Islet of Langerhans (tissue), 1 donor: ENCODE measurements around the gene COL19A1.
"Not testable (repeated sequence)": the region's sequence is repeated elsewhere in the genome, so short reads cannot be mapped to it uniquely, and the experiment has no call there.

Experiments used
- FAIRE-seq: peaks from one replicate; lab custom pipeline; 2011; peaks lifted over from hg19 to GRCh38; lab: Jason Lieb, UNC

The COL19A1 gene

DNA sequence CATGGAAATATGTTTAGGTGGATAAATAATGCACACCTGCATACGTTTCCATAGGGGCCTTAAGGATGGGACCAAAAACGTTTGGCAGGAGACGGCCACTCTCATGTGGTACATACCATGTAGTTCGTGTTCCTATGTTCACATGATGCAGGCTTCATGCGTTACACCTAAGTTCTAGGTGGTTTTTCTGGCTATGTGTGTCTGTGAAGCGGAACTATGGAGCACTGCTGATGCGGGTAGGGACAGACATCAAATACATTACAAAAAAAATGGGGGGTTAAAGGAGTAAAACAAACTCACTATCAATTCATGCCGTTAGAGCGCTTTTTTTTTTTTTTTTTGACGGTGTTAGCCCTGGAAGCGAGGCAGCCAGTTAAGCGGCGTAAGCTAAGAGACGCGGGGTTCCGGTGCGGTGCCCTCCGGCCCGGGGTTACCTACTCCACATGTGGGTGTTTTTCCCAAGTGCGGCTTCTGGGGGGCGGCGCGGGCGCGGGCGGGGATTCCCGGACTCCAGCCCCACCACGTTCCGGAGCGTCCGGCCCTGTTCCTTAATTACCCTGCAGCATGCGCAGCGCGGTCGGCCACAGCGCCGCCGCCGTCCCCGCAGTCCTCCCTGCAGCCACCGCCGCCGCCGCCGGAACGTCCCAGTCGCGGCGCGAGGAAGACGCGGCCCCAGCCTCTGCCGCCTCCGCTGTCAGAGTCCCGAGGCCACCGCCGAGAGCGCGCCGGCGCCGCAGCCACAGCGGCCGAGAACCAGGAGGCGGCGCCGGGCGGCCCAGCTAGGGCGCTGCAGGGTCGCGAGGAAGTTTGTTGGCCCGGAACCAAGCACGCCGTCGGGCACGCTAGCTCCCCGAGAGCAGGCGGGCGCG lies 648 bp downstream of the COL19A1 start:
- no peak for FAIRE-seq

DNA sequence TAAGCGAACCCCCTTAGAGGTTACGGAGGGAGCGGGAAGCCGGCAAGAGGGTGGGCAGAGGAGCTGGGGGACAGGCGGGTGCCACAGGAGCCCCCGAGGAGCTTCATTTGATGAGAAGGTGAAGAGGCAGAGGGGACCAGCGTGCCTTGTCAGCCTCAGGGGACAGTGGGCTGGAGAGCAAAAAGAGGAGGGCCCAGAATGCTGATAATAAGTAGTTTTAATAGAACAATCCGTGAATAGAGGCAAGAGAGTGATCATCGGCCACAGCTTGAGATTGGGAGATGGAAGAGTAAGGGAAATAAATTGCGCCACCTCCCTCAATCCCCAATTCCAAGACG lies 1.3 kb downstream of the COL19A1 start:
- FAIRE-seq: no peak

DNA sequence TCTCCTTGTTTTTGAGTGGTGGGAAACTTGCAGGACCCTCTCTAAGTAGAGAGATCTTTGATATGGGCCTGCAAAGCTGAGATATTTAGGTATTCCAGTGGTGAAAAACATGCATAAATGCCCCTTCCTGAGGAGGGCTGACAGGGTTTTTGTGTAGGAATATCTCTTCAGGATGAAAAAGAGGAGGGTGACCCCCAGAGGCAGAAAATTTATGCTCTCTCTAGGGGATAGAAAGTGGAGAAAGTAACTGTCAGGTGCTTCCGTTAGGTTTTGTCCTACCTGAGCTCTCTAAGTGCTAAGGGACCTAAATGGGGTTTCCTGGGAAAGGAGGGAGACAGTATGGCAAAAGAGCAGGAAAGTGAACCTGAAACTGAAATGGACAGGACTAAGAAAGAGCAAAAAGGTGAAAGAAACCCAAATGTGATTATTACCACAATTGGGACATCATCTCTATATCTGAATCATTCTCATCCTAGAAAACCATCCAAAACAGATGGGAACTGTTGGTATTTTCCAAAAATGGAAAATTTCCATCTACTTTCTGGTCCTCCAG lies 2.0 kb downstream of the COL19A1 start:
- FAIRE-seq: no peak

DNA sequence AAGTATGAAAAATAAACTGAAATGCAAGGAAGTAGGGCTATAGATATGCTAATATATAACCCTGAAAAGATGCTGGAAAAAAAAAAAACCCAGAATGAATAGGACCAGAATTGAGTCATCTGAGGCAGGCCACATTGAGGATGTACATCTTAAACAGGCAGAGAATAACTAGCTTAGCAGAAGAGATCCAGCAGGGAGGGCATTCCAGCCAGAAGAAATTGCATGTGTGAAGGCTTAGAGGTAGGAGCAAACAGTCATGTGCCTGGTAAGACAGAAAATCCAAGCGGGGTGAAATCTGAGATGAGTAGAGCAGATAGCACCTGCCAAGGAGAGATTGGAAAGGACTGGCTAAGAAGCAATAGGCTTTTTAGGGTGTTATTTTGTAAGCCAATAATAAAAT lies 2.6 kb downstream of the COL19A1 start:
- no peak for FAIRE-seq

DNA sequence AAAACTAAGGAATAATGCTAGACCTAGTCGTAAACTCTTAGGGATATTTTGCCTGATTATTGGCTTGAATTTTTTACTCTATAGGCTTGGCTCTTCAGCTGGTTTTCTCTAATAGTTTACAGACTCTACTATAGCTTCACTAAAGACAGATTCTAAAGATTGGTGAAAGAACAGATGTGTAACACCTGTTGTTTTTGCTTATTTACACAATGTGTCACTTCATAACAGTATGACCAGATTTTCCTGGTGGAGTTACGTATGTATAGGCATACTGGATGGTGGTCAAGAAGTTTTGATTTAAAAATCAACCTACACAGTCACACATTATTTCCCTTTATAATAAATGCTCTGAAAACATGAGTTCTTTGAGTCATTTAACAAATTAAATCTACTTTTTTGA lies 4.8 kb downstream of the COL19A1 start:
- FAIRE-seq: no peak

DNA sequence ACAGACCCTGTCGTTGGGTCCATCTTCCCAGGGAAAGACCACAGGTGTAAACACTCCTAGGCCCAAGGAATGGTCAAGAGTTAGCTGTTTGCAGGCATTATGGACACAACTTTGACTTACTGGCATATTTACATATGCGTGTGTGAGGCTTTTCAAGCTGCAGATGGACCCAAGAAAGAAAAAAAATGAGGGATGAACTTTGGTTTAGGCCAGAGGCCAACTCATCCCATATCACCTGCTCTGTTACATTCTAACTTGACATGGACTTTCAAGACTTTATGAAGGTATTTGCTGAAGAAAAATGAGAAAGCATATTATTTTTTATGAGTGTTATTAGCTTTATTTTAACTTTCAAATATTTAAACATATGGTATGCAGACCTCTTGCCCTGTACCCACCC lies 6.9 kb downstream of the COL19A1 start:
- no peak for FAIRE-seq

DNA sequence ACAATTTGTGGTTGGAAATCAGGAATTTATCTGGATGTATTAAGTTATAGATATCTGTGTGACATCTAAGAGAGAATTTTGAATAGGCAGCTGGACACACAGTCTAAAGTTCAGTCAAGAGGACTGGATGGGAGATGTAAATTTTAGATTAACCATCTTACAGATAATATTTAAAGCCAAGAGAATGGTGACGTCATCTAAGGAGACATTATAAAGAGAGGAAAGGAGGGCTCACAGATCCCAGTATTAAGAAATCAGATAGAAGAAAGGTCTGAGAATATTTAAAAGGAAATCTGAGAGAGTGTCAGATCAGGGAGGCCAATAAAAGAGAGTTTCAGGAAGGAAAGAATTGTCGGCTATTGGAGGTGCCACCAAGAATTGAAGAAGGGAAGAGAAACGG lies 9.4 kb downstream of the COL19A1 start:
- FAIRE-seq: no peak

DNA sequence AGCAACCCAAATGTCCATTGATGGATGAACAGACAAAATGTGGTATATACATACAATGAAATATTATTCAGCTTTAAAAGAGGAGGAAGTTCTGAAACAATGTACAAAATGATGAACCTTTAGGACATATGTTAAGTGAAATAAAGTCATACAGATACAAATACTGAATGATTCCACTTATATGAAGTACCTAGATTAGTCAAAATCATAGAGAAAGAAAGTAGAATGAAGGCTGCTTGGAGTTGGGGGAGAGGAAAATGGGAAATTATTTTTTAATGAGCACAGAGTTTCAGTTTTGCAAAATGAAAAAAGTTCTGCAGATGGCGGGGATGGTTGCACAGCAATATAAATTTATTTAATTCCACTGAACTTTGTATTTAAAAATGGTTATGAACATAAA lies 12.4 kb downstream of the COL19A1 start:
- FAIRE-seq: no peak

DNA sequence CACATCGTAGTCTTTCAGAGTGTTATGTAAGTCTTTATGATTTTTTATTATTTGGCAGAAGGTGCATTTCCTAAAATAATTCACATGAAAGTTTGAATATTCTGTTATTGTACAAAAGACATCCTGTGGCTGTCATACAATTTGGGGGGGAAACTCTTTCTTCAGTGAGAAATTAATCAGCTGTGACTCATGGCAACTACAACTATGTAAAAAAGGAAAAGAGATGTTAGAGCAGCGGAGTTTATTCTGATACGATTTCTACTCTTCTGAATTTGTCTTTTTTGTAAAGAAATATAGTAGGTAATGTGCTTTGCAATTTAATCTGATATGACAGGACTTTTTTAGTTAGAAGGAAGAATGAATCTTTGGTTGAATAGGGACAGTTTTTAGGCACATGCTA lies 14.2 kb downstream of the COL19A1 start:
- FAIRE-seq: no peak

DNA sequence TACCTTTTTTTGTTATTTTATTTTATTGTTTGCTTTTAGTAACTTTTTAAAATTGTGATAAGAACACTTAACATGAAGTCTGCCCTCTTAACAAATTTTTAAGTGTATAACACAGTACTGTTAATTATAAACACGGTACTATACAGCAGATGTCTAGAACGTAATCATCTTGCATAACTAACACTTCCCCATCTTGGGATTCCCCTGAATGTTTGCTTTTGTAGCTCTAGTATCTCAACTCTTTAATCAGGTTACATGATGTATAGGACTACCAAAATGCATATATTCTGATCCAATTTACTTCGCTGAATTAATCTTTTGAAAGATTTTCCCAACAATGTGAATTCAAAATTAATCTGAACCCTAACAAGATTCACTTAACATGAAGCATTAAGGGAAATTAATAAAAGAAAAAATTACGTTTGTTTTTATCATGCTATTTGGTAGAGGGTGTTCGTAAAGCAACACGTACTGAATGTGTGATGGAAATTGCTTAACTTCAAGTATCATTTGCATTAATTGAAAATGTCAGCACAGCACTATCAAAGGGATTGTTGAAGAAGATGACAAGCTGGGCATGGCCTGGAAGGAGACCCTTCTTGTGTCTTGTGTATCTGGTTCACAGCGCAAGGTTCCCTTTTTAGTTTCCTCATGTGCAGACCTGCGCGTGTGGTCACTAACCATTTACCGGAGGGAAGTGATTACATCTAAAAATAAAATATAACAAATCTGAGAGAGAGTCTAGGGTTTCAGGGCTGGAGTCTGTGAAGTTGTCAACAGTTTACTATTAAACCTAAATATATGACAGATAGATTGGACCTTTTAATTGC lies 15.2 kb downstream of the COL19A1 start:
- no peak for FAIRE-seq

DNA sequence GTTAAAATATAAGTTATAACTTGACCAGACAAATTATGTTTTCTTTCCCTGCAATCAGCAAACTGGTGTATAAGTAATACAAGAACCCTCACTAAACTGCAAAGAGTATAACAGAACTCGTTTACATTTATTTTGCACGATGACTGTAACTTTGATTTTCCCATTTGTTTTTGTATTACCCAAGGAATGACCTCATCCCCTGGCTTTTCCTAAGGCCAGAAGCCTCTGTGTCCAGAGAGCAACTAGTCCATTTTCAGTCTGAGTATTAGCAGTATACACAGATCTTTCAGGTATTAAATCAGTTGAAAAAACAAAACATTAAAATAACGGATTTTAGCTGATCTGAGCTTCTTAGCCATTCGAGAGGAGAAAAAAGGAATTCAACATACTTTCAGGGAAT lies 17.2 kb downstream of the COL19A1 start:
- FAIRE-seq: no peak

DNA sequence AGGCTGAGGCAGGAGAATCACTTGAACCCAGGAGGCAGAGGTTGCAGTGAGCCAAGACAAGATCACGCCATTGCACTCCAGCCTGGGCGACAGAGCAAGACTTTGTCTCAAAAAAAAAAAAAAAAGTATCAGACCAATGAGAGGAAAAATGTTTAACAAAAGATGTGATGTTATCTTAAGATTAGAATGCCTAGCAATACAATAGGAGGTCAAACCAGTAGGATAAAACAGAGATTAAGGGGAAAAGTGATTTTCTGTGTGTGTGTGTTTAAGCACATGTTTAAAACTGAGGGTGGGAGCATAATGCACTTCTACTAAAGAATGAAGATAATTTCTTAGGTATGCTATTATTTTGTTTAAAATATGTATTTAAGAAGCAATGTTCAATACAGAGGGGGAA lies 17.9 kb downstream of the COL19A1 start:
- no peak for FAIRE-seq

DNA sequence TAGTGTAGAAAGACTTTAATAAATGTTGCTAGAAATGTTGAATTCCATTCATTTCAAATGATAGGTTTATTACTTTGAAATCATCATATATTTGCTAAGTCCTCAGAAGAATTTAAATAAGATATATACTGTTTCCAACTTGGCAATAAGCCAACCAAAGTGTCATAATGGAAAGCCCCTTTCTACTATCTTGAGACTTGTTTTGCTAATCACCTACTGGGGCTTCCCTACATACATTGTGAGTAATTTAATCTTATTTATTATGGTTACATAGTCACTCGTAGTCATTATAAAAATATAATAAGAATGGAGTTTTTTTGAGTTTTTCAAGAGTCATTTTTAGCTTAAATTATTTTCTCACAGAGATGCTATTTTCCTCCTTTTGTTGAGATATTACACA lies 20.7 kb downstream of the COL19A1 start:
- FAIRE-seq: no peak

DNA sequence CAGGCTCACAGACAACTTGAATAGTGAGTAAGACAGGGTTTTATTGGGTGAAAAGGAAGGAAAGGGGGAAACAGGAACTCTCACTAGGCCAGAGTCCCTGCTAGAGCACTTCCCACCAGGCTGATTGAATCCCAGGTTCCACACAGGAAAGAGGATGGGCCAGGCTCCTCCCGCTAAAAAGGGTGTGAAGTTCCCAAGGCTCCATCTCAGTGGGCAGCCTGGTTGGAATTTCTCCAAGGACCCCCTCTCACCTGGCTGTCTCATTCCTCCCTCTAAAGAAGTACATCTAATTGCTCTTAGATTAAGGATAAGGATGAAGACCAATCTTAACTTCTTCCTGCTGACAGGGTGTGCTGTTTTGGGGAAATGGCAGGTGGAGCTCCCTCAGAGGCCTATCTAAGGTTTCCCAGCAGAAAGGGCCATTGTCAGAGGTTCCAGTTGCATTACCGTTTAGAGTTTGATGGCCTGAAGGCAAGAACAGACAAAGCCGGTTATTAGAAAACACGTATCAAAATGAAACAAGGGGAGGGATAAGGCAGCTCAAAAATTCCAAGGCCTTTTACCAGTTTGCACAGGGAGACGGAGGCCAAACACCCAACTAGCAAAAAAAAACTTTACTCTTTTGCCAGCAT lies 21.5 kb downstream of the COL19A1 start:
- no peak for FAIRE-seq

DNA sequence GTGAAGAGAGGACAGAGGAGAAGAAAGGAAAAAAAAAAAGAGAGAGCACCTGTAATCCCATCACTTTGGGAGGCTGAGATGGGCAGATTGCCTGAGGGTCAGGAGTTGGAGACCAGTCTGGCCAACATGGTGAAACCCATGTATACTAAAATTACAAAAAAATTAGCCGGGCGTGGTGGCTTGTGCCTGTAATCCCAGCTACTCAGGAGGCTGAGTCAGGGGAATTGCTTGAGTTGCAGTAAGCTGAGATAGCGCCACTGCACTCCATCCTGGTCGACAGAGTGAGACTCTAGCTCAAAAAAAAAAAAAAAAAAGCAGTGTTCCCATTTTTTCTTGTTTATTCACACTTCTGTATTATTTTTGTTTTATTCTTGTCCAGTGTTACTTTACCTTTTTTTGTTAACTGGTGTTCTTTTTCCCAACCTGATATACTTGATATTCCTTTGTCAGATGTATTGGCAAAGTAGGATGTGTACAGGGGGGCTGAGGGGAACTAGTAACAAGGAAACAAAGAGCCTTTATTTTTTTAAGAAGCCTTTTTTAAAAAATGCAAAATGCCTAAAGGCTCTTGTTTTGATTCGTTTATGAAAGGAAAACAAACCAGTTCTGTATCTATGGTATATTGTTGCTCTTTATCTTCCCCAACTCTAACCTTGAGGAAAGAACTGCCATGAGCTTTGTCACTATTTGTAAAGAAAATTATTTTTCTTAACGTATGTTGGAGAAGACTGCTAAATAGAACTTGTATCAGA lies 22.3 kb downstream of the COL19A1 start:
- FAIRE-seq: no peak

DNA sequence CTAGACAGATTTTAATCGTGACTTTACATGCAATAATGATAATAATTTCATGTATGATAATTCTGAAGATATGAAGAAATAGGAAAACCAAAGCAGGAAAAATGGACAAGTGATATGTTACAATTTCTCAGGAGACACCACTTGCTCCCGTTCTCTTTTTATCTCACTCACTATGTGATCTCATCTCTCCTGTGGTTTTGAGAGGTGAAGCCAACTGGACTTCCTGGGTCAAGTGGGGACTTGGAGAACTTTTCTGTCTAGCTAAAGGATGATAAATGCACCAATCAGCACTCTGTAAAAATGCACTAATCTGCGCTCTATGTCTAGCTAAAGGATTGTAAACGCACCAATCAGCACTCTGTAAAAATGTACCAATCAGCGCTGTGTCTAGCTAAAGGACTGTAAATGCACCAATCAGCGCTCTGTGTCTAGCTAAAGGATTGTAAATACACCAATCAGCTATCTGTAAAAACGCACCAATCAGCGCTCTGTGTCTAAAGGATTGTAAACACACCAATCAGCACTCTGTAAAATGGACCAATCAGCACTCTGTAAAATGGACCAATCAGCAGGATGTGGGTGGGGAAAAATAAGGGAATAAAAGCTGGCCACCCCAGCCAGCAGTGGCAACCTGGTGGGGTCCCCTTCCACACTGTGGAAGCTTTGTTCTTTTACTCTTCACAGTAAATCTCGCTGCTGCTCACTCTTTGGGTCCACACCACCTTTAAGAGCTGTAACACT lies 23.0 kb downstream of the COL19A1 start:
- not testable (repeated sequence) for FAIRE-seq

DNA sequence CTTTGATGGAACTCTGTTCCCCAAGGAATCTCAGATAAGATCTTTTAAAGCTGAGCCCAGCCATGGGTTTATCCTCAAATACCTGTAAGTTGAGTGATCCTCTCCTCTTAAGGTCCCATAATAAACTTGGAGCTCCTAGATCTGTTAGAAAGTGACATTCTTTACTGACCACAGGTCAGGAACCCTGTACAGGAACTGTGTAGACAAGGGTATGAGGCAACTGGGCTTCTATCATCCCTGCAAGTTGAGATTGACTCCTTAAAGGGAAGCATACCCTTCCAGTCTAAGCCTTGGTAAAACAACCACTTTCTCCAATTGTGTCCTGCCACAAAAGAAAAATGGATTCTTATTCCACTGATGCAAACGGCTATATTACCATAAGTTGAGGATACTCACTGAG lies 26.2 kb downstream of the COL19A1 start:
- FAIRE-seq: not testable (repeated sequence)

DNA sequence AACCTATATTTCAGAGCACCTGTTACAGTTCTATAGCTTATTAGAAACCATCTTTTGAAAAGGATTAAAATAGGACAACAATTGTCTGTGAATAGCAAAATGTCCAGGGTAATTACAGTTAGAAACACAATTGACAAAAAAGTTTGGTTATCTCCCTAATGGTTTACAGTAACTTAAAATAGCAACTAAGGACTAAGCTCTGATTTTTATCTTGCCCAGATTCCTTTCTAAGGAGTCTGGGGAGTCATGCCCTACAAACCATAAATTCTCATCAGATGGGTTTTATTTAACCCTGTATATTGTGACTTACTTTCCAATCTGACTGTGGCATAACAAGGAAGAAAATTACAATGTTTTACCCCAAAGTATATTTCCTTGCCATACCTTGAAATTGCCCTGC lies 26.9 kb downstream of the COL19A1 start:
- not testable (repeated sequence) for FAIRE-seq

DNA sequence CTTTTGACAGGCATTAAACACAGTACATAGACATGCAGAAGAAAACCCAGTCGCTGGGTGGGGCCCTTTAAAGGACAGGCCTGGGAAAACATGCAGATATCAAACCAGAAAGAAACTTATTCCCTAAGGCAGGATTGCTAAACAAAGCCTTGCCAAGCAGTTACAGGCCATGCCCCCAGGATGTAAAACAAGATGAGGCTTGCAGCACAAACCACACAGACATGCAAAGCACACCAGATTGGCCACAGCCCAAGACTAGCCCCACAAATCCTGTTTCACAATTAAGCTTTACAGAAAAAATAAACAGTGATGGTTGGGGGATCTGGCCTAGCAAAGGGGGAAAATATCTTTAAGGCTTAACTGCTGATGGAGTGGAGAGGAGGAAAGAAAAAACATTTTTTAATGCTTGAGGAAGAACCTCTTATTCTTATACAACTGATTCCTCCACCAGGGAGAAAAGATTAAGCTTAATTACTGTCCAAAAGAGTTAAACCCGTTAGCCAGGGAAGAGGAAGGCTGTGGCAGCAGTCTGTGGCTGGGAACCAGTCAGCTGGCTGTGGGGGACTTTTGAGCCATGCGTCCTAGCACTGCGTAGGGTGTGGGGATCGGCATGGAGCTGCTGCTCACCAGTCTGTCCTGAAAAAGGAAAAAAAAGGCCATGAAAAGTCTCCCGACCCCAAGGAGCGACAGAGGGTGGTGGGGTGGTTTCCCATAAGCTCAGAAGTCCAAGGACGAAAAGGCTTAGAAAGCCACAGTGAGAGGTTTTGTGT lies 28.4 kb downstream of the COL19A1 start:
- FAIRE-seq: no peak

DNA sequence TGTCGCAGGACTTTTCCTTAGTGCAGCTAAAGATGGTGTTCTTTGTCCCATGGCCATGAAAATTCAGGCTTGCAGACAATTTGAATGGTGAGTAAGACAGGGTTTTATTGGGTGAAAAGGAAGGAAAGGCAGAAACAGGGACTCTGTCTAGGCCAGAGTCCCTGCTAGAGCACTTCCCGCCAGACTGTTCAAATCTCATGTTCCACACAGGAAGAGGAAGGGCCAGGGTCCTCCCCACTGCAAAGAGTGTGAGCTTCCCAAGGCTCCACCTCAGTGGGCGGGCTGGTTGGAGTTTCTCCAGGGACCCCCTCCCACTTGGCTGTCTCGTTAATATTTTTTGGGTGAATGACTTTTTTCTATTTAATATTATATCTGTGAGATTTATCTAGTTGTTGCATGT lies 29.0 kb downstream of the COL19A1 start:
- no peak for FAIRE-seq

DNA sequence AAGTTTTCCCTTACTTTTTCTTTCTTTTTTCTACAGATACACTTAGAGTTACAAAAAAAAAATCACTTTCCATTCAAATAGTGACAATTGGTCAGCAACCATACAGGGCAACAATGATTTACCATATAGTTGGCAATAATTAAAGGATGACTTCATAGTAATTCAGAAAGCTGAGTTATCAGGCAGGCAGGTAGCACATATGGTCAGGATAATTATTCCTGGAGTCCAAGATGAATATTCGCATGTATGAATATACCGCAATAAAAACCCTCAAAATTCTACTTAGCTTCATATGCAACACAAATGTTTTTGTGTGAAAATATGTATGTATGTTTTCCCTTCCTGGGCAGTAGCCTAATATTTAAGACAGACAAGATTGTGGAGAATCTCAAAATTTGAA lies 34.5 kb downstream of the COL19A1 start:
- no peak for FAIRE-seq
